Activated gamma-delta T cell treated with Interleukin-2 at 50 U/mL for 16 hours (primary cell): ENCODE results near the gene CAMK2B.

Experiments
- DNase-seq: peaks from one replicate; pipeline ENCODE4 v3.0.0-alpha.2; 2020

CAMK2B gene

GRCh38 chr7:44325201-44325671 lies at the start of gene CAMK2B:
TSS of gene CAMK2B (minus strand) at chr7:44325594. CDS start at chr7:44325421, 173 bp downstream.
- DNase-seq, result no peak

DNA sequence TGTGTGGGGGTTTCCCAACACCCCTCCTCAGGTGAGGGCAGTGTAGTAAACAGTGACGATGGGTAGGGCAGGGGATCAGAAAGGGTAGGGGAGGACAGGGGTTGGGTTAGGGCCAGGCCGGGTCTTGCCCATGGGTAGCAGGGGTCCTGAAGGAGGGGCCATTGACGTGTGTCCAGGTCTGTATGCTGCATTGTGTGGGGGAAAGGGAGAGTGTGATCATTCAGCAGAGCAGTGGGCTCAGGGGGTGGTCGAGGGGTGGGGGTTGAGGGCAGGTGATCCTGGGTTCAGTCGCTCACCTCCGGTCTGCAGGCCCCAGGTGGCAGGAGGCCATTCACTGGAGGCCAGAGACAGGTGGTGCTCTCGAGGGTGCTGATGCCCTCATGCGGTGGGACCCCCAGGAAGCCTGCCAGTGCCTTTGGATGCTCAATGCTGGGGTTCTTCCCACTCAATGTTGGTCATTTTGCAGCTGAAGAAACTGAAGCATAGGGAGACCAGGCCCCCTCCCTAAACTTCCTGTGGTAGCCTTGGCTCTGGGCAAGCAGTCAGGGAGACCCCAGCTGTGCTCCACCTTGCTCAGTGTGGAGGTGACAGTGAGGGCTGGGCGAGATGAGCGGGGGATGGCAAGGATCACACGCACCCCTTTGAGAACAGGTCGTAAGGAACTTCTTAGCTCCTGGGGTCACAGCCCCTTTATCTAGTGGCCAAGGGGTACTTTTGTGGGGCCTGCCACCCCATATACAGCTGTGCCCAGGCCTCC lies 48.8 kb upstream of the CAMK2B start:
- no peak for DNase-seq

GRCh38 chr7:44373418-44373740 lies 48.0 kb upstream of the CAMK2B start:
- no peak for DNase-seq

GRCh38 chr7:44372560-44373417 lies 47.4 kb upstream of the CAMK2B start:
- no peak for DNase-seq

DNA sequence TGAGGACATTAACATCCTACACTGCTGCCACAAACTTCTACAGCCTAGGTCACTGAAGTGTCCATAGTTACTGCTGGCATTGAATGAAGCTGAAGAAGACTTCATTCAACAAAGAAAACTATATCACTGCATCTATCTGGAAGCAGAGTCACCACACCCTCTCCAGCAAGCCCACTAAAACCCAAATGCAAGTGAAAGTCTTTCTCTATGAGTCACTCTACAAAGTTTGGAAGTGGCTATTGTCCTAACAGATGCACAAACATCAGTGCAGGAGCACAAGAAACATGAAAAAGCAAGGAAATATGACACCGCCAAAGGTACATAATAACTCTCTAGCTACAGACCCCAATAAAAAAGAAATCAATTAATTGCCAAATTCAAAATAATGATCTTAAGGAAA lies 43.5 kb upstream of the CAMK2B start:
- no peak for DNase-seq

DNA sequence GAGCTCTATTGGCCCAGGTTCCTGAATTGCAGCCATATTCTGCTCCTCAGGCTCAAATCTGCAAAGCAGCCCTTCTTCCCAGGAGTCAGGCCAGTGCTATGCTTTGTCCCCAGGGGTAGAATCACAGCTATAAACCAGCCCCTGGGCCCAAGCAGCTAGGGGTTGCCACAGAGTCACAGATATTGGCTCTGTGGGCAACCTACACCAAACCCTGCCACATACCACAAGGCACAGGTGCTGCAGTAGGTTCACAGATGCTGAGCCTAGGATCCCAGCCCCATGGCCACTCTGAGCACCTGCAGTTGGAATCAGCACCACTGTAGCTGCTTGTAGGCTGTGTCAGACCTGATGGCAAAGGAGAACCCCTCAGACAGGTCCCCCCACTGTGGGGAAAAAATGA lies 43.1 kb upstream of the CAMK2B start:
- no peak for DNase-seq

DNA sequence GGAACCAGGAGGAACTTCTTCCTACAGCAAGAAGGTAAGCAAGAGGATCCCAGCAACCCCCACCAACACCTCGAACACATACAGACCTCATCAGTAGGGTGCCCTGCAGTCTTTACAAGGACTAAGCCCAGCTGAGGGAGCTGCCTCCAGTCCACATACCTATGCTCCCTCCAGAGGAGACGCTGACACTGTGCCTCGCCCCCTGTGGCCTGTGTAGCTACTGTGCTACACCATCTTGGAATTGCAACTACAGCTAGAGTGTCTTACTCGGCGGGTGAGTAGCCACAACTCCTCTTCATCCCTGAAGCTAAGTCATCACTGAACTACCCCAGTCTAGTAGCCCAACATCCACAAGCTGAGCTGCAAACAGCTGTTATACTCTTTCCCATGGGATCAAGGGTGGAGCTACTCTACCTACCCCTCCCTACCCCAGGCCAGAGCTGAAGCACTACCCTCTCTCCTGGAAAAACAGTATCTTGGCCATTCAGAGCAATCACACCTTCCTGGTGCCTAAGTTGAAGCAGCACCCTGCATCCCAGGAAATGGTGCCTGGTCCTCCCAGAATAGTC lies 42.2 kb upstream of the CAMK2B start:
- DNase-seq, result no peak

GRCh38 chr7:44366986-44367385 lies 41.6 kb upstream of the CAMK2B start:
- no peak for DNase-seq

- DNase-seq, result no peak
Measured at GRCh38 chr7:44353668-44354067, 28.3 kb upstream of the CAMK2B start.

- no peak for DNase-seq
Measured at GRCh38 chr7:44348851-44349781, 23.7 kb upstream of the CAMK2B start.

DNA sequence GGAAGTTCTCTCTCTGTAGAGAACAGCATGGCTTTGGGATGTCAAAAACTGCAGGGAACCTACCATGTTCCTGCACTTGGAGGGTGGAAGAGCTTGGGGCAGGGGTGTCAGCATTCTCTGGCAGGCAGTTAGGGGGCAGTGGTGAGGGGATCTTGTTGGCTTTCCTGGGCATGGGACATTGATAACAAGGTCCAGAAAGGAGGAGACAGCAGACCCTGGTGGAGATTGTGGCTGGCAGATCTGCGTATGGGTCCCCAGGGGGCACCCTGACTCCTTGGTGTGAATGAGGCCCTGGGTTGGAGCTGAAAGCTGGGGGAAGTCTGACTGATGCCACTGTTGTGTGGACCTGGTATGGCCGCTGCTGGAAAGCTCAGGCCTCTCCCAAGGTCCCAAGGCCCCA lies 22.9 kb upstream of the CAMK2B start:
- DNase-seq, result no peak

DNA sequence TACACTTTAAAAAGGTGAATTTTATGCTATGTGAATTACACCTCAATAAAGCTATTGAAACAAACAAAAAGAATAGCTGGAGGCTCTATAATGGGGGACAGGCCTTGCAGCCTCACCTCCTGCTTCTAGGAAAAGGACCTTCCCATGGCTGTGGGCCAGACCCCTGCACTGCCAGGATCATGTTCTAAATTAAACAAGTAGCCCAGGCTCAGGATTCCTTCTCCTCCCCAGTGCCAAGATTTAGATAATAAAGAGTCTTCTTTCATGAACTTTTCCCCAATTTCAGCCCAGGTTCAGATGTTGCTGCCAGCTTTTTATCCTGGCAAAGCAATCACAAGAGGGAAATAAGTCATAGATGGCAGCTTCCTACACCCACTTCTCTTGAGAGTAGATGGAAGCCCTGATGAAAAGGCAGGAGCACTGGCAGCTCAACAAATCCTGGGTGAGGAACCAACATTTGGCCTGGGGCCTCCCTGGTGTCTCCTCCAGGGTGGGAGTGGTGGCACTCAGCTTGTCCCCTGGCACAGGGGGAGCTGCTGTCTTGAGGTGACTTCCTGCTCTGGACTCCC lies 22.2 kb upstream of the CAMK2B start:
- no peak for DNase-seq

DNA sequence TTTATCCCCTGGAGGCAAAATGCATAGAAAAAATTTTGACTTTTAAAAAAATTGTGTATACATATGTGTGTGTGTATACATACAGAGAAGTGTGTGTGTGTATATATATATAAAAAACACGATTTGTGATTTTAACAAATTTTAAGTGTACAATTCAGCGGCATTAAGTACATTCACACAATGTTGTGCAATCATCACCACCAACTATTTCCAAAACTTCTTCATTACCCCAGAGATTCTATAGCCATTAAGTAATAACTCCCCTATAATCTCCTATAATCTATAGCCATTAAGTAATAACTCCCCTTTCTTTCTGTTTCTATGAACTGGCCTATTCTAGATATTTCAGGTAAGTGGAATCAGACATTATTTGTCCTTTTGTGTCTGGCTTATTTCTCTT lies 20.7 kb upstream of the CAMK2B start:
- no peak for DNase-seq

DNA sequence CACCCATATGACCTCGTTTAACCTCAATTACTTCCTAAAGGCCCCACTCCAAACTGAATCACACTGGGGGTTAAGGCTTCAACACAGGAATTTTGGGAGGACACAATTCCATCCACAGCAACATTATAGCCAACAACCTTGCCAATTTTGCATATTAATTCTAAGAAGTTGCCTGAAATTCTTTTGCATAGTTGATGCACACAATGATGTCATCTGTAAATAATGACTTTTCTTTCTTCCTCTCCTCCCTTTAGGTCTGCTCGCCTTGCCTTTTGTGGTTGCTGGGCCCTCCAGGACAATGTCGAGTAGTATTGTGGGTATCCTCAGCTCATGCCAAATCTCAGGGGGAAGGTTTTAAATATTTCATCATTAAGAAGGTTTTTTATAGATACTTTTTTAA lies 16.0 kb upstream of the CAMK2B start:
- DNase-seq, result no peak

DNA sequence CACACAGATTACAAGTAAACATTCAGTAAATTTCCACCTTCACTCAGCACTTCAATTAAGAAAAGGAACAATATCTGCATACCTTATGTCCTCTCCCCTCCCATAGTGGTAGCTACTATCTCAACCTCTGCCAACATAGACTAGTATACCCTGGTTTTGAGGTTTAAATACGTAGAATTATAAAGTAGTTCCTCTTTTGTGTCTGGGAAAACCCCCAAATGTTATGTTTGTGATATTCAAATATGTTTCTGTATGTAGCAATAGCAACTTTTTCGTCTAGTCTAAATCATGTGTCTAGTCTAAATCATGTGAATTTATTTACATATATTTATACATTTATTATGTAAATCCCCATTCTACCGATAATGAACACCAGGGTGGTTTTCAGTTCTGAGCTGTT lies 13.2 kb upstream of the CAMK2B start:
- DNase-seq, result no peak

DNA sequence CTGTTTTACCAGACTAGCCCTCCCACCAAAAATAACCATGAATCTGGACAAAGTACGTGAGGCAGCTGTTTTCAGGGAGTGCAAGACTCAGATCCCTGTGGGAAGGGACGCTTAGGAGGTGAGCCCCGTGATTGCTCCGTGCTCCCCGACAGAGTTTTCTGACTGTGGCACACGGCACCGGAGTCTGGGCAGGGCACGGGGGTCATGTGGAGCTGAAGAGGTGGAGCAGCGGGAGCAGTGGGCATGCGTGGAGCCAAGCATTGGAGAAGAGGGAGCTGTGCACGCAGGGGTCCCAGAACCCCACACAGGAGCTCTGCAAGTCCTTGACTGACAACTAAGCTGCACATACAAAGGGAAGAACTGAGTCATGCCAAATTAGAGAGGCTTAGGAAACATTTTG lies 11.1 kb upstream of the CAMK2B start:
- no peak for DNase-seq

DNA sequence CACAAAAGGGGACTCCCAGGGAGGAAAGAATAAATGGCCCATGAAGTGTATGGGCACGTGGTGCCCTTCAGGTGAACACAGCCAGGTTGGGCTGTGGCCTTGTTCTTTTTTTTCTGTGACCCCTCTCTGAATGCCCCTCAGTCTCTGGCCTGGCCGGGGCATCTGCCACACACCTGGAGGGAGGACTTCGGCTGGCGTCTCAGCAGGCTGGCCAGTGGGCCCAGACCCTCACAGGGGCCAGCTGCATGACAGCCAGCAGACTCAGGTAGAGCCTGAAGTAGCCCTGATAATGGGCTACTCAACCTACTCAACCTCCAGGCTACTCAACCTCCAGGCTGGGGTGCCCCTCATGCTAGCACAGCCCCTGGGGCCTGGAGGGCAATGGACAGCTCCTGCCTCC lies 9.8 kb upstream of the CAMK2B start:
- no peak for DNase-seq

DNA sequence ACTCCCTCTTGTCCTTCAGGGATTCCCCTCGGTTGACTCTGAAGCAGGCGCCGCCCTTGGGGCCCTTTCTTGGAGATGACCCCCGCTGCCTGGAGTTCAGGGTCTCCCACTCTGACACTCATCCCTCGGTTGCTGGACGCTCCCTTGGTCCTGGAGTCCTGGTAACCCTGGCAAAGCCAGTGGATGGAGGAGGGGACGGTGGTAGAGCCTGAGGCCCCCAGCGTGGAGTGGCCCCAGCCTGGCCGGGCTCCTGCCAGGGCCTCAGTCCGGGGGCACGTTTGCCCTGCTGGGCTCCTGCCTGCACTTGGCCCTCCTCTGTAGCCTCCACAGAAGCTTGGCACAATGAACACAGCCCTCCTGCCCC lies 9.3 kb upstream of the CAMK2B start:
- no peak for DNase-seq

- no peak for DNase-seq
Measured at GRCh38 chr7:44333911-44334733, 8.7 kb upstream of the CAMK2B start.

- DNase-seq, result no peak
Measured at GRCh38 chr7:44331682-44332081, 6.3 kb upstream of the CAMK2B start.

DNA sequence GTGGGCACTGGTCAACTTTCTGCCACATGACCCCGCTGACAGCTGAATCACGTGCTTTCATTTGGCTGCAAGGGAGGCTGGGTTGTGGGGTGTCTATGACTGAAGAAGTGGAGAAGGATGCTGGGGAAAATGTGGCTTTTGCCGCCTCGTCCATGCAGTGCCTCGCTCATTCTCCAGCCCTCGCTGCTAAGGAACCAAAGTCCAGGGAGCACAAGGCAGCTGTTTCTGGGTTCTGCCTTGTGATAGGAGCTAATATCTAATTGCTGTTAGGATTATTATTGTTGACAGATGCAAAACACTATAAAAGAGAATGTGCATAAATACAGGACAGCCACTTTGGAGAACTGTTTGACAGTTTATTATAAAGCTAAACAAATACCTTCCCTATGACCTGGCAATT lies 4.9 kb upstream of the CAMK2B start:
- no peak for DNase-seq

DNA sequence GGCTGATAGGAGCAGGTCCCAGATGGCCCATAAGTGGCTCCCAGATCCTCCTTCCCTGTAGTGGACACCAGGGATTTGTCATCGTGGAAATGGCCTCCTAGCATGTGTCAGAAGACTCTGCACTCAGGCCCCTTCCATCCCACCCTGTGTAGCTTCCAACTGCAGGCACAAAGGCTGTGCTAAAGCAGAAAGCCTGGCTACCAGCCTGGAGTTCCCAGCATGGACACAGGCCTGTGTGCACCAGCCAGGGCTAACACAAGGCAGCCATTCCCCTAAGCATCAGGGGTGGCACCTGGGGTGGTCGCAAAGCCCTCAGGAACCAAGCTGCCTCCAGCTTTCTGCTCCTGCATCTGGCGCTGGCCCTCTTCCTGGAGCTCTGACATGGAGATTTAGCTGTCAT lies 4.5 kb upstream of the CAMK2B start:
- no peak for DNase-seq
